Measurements from ENCODE around the gene MDK.

Gene MDK

GRCh38 chr11:46387919-46388618 is 6.6 kb downstream of the MDK start:
- no peak overlapping the region for H3K4me3 ChIP-seq (ENCODE audit: low read depth, low read length)
- no peak for TF ChIP-seq CTCF (IDR thresholded peaks at IDR 0.05; ENCODE audit: control insufficient read depth, extremely low read depth, insufficient read depth)
- DNase-seq (ENCODE audit: low read depth) = no peak

GRCh38 chr11:46388619-46389449 is 7.4 kb downstream of the MDK start:
- no peak for DNase-seq (ENCODE audit: low read depth)
- TF ChIP-seq CTCF (IDR thresholded peaks at IDR 0.05; ENCODE audit: control insufficient read depth, extremely low read depth, insufficient read depth) = no peak
- no peak overlapping the region for H3K4me3 ChIP-seq (ENCODE audit: low read depth, low read length)

GRCh38 chr11:46389450-46390330 is 8.2 kb downstream of the MDK start:
- DNase-seq (ENCODE audit: low read depth) = no peak
- peak; percentile 96 for TF ChIP-seq CTCF (IDR thresholded peaks at IDR 0.05; ENCODE audit: control insufficient read depth, extremely low read depth, insufficient read depth)
- peak overlapping the region; percentile 46 for H3K4me3 ChIP-seq (ENCODE audit: low read depth, low read length)

- TF ChIP-seq CTCF (IDR thresholded peaks at IDR 0.05; ENCODE audit: control insufficient read depth, extremely low read depth, insufficient read depth) = no peak
- DNase-seq (ENCODE audit: low read depth) = no peak
- no peak overlapping the region for H3K4me3 ChIP-seq (ENCODE audit: low read depth, low read length)
These were observed 9.1 kb downstream of the MDK start for GRCh38 chr11:46390331-46391171.

GRCh38 chr11:46391186-46391577 is 9.7 kb downstream of the MDK start:
- H3K4me3 ChIP-seq (ENCODE audit: low read depth, low read length) = no peak overlapping the region
- no peak for DNase-seq (ENCODE audit: low read depth)
- TF ChIP-seq CTCF (IDR thresholded peaks at IDR 0.05; ENCODE audit: control insufficient read depth, extremely low read depth, insufficient read depth) = no peak
